ENCODE data around the gene FGFR2.

FGFR2 gene

DNA sequence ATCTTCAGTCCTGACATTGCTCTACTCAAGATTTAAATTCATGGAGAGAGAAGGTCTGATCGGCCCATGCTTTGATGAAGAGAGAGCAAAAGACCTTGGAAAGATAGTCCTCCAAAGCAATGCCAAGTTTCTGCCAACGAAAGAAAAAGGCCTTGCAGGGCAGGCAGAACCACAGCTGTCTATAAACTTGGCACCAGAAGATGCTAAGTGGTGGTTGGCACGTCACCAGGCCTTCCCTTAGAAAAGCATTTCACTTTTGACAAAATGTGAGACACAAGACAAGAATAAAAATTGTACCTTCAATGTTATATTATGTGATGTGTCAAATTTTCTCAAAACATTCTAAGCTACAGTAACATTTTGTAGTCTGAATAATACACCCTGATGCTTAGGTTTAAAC lies 42.0 kb upstream of the FGFR2 start:
- no peaks in the 10 kb centered on the region for H3K9me3 ChIP-seq (ENCODE audit: insufficient read depth, low read length)
- no peaks in the 10 kb centered on the region for H3K4me1 ChIP-seq (ENCODE audit: low read length)
- H3K4me3 ChIP-seq (ENCODE audit: low read length) = no peak overlapping the region
- H3K27ac ChIP-seq (ENCODE audit: low read length) = no peak overlapping the region
- H4K20me1 ChIP-seq (ENCODE audit: insufficient read depth, low read length) = no peaks in the 10 kb centered on the region
- H3K36me3 ChIP-seq (replicated peaks; ENCODE audit: low read depth, low read length) = no peaks in the 10 kb centered on the region
- TF ChIP-seq, protein P1, sequence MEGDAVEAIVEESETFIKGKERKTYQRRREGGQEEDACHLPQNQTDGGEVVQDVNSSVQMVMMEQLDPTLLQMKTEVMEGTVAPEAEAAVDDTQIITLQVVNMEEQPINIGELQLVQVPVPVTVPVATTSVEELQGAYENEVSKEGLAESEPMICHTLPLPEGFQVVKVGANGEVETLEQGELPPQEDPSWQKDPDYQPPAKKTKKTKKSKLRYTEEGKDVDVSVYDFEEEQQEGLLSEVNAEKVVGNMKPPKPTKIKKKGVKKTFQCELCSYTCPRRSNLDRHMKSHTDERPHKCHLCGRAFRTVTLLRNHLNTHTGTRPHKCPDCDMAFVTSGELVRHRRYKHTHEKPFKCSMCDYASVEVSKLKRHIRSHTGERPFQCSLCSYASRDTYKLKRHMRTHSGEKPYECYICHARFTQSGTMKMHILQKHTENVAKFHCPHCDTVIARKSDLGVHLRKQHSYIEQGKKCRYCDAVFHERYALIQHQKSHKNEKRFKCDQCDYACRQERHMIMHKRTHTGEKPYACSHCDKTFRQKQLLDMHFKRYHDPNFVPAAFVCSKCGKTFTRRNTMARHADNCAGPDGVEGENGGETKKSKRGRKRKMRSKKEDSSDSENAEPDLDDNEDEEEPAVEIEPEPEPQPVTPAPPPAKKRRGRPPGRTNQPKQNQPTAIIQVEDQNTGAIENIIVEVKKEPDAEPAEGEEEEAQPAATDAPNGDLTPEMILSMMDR (IDR thresholded peaks at IDR 0.05; ENCODE audit: low read depth, low read length) = no peak
- TF ChIP-seq EZH2phosphoT487 (IDR thresholded peaks at IDR 0.05; ENCODE audit: low read depth) = no peak
- H3K79me2 ChIP-seq (ENCODE audit: low read length) = no peaks in the 10 kb centered on the region
- H3K9ac ChIP-seq (ENCODE audit: low read length) = no peak overlapping the region
- no peak overlapping the region for H3K4me2 ChIP-seq (ENCODE audit: low read length)
- no peak overlapping the region for H2AFZ ChIP-seq (ENCODE audit: low read depth, low read length)
- no peaks in the 10 kb centered on the region for H3K27me3 ChIP-seq (ENCODE audit: low read depth, low read length)

DNA sequence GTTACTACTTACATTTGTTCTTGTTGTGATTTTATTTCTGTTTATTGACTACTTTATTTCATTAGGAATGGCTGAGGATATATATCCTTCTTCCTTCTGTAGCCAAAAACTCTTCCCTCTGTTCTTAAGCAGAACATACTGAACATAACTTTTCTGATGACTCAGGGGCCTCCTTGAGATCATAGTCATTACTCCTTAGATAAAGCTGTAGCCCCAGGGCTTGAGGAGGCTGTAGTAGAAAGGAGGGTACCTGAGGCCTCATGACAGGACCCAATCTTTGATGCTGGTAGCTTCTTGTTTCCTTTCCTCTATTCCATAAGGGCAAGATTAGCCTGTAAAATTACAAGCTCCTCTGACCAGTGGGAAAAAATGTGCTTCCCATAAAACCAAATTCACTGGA lies 41.2 kb upstream of the FGFR2 start:
- H2AFZ ChIP-seq (ENCODE audit: low read depth, low read length) = no peak overlapping the region
- TF ChIP-seq, protein P1 (IDR thresholded peaks at IDR 0.05; ENCODE audit: low read depth, low read length) = no peak
- TF ChIP-seq EZH2phosphoT487 (IDR thresholded peaks at IDR 0.05; ENCODE audit: low read depth) = no peak

DNA sequence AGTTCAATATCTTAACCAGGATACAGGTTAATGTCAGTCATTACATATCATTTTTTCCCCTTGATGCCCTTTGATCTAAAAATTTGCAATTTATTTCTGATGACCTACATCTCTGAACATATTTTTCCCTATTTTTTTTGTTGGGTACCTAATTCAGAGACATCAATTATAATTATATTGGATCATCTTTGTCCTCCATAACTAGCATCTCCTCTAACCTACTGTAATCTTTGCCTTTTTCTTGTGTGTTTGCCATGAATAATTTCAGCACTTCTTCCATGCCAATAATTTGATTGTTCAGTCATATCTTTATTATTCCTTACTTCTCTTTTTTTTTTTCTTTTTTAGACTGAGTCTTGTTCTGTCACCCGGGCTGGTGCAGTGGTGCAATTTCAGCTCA lies 39.2 kb upstream of the FGFR2 start:
- no peaks in the 10 kb centered on the region for H3K27me3 ChIP-seq (ENCODE audit: low read depth, low read length)
- no peak overlapping the region for H2AFZ ChIP-seq (ENCODE audit: low read depth, low read length)
- no peak for TF ChIP-seq EZH2phosphoT487 (IDR thresholded peaks at IDR 0.05; ENCODE audit: low read depth)
- TF ChIP-seq, protein P1 (IDR thresholded peaks at IDR 0.05; ENCODE audit: low read depth, low read length) = no peak
- H3K36me3 ChIP-seq (replicated peaks; ENCODE audit: low read depth, low read length) = no peaks in the 10 kb centered on the region
- H4K20me1 ChIP-seq (ENCODE audit: insufficient read depth, low read length) = no peaks in the 10 kb centered on the region
- H3K4me2 ChIP-seq (ENCODE audit: low read length) = no peak overlapping the region
- H3K79me2 ChIP-seq (ENCODE audit: low read length) = no peaks in the 10 kb centered on the region
- no peak overlapping the region for H3K4me3 ChIP-seq (ENCODE audit: low read length)
- H3K27ac ChIP-seq (ENCODE audit: low read length) = no peak overlapping the region
- H3K4me1 ChIP-seq (ENCODE audit: low read length) = no peaks in the 10 kb centered on the region
- no peak overlapping the region for H3K9ac ChIP-seq (ENCODE audit: low read length)
- H3K9me3 ChIP-seq (ENCODE audit: insufficient read depth, low read length) = no peaks in the 10 kb centered on the region

More for the DNA sequence above, 41.2 kb upstream of the FGFR2 start:
- H3K4me2 ChIP-seq (ENCODE audit: low read length) = no peak overlapping the region
- H3K9ac ChIP-seq (ENCODE audit: low read length) = no peak overlapping the region
- no peaks in the 10 kb centered on the region for H3K9me3 ChIP-seq (ENCODE audit: insufficient read depth, low read length)
- H3K79me2 ChIP-seq (ENCODE audit: low read length) = no peaks in the 10 kb centered on the region
- H3K4me1 ChIP-seq (ENCODE audit: low read length) = no peaks in the 10 kb centered on the region
- H3K36me3 ChIP-seq (replicated peaks; ENCODE audit: low read depth, low read length) = no peaks in the 10 kb centered on the region
- H3K27ac ChIP-seq (ENCODE audit: low read length) = no peak overlapping the region
- H4K20me1 ChIP-seq (ENCODE audit: insufficient read depth, low read length) = no peaks in the 10 kb centered on the region
- H3K27me3 ChIP-seq (ENCODE audit: low read depth, low read length) = no peaks in the 10 kb centered on the region
- H3K4me3 ChIP-seq (ENCODE audit: low read length) = no peak overlapping the region

DNA sequence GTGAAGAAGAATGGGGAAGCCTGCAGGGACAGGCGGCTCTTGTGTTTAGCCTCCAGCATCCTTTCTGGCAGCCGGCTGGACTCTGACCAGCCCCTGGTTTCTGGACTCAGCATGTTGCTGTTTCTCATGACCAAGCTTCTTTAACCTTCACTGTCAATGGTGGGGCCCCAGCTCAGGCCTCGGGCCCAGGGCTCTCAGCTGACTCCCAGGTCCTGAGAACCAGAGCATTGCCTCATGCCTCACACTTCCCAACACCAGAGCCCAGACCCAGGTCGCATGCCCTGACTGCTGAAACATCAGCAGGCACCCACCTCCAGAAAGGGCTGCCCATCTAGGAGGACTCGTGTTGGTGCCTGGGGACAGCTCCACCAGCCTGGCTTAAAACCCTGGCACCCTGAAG lies 34.8 kb upstream of the FGFR2 start:
- Histone ChIP-seq H3K79me2 (ENCODE audit: low read length) (no peaks in the 10 kb centered on the region), H2AFZ (ENCODE audit: low read depth, low read length) (no peak overlapping the region), H3K27me3 (ENCODE audit: low read depth, low read length) (peaks cover 11% of the 10 kb centered on the region), H3K4me2 (ENCODE audit: low read length) (no peak overlapping the region), H3K36me3 (replicated peaks; ENCODE audit: low read depth, low read length) (no peaks in the 10 kb centered on the region), H3K4me3 (ENCODE audit: low read length) (no peak overlapping the region), H4K20me1 (ENCODE audit: insufficient read depth, low read length) (no peaks in the 10 kb centered on the region), H3K9ac (ENCODE audit: low read length) (no peak overlapping the region), H3K27ac (ENCODE audit: low read length) (no peak overlapping the region), H3K4me1 (ENCODE audit: low read length) (no peaks in the 10 kb centered on the region), H3K9me3 (ENCODE audit: insufficient read depth, low read length) (no peaks in the 10 kb centered on the region)
- TF ChIP-seq EZH2phosphoT487 (IDR thresholded peaks at IDR 0.05; ENCODE audit: low read depth) = no peak
- TF ChIP-seq, protein P1 (IDR thresholded peaks at IDR 0.05; ENCODE audit: low read depth, low read length) = no peak

Measured in OCI-LY3 (cell line).